ENCODE results near the gene TCEA2.

TCEA2 gene

DNA sequence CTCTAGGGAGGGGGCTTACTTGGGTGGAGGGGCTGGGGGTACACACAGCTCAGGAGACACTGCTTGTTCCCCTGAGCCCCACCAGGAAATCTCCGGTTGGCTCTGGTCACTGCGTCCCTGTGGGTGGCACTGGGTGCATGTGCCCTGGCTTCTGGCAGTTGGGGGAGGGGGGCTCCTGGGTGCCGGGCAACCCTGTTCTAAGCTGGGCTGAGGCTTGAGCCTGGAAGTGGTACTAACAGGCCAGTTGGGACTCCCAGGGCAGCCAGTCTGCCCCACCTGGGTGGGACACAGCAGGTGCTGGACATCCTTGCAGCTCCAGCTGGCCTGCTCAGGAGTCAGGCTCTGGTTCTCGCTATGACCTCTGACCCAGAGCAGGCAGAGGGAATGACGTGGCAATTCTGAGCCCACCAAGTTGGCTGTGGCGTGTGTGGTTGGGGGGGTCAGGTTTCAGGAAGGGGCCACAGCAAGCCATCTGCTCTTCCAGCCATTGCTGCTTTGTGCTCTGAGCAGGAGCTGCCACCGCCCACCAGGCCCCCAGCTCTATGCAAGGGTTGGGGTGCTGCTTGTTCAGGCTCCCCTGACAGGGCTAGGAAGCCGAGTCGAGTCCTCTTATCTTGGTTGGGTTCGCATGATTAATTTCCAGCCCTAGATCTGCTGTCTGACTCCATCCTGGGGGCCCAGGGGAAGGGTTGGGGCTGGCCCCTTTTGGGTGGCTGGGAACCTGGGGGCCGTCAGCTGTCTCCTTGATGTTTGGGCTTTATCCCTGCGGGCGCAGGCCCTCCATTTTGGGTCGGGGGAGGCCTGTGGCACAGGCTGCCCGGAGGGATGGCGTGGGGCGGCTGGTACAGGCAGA lies 26.4 kb upstream of the TCEA2 start:
- DNase-seq: no peak

GRCh38 chr20:64037199-64037497 lies 25.9 kb upstream of the TCEA2 start:
- DNase-seq: no peak

- no peak for DNase-seq
These were observed 25.3 kb upstream of the TCEA2 start for GRCh38 chr20:64037498-64038213.

GRCh38 chr20:64038224-64038564 lies 24.8 kb upstream of the TCEA2 start:
- DNase-seq: no peak

DNA sequence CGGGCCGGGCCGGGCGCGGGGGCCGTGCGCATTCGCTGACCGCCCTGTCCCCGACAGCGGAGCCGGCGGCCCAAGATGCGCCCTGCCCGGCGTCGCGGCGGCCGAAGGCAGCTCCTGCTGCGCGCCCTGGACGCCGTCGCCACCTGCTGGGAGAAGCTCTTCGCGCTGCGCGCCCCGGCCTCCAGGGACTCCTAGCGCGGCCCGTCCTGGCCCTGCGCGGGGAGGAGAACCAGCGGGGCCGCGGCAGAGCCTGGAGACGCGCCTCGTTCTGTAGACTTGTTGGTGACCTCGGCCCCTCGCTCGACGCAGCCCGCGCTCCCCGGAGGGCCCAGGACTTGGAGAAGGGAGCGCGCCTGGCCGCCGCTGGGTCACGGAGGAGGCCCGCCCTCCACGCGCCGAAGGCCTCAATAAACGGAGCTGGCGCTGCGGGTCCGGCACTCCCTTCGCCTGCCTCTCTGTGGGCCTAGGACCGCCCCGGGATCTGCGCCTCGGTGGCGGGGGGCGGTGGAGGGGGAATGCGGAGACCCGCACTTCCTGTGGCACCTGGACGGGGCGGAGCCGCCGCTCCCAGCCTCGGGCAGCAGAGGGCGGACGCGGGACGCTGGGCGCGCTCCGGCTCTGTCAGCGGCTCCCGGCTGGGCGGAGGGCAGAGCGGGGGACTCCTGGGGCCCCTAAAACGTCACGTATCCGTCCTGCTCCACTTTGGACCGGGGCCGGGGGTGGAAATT lies 24.3 kb upstream of the TCEA2 start:
- DNase-seq: peak; percentile 38

GRCh38 chr20:64039293-64040160 lies 23.5 kb upstream of the TCEA2 start:
- DNase-seq: no peak

- no peak for DNase-seq
These were observed 22.6 kb upstream of the TCEA2 start for GRCh38 chr20:64040231-64041039.

GRCh38 chr20:64041040-64041780 lies 21.8 kb upstream of the TCEA2 start:
- no peak for DNase-seq

DNA sequence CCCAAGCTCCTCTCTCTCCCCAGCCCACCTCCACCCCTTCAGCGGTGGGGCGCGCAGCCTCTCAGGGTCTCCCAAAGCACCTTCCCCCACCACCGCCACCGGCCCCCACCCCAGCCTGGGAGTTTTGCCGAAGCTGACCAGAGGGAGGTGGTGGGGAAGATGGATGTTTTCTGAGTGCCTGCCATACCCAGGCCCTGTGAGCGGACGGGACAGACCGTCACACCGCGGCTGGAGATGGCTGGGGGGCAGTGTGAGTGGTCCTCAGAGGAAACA lies 21.3 kb upstream of the TCEA2 start:
- DNase-seq: no peak

DNA sequence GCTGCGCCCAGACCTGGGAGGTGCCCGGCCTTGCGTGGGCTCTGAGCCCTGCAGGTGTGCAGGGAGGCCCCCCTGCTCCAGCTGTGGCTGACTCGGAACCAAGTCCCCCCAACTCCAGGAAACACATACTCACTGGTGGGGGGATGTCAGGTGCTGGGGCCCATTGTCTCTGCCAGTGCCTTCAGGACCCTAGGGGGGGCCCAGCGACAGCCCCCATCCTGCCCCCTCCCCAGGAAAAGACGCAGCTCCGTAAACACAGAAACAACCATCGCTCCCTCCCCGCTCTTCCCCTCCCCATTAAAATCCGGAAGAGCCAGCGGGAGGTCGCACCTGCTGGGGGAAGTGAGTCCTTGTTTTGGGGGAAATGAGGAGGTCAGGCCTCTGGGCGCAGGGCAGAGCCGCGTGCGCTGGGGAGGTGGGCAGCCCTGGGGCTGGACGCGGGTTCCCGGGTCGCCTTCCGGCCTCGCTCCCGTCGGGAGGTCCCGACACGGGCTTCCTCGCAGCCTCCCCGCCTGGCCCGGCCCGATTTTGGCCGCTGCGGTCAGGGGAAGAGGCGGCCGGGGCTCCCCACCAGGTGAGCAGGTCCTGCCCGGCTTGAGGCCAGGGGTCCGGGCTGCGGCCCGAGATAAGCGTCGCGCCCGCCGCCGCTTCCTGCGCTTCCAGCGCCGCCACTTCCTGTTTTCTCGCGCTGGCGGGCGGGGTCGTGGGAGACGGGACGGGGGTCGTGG lies 20.8 kb upstream of the TCEA2 start:
- DNase-seq: no peak

- DNase-seq: no peak
These were observed 19.2 kb upstream of the TCEA2 start for GRCh38 chr20:64043768-64044167.

DNA sequence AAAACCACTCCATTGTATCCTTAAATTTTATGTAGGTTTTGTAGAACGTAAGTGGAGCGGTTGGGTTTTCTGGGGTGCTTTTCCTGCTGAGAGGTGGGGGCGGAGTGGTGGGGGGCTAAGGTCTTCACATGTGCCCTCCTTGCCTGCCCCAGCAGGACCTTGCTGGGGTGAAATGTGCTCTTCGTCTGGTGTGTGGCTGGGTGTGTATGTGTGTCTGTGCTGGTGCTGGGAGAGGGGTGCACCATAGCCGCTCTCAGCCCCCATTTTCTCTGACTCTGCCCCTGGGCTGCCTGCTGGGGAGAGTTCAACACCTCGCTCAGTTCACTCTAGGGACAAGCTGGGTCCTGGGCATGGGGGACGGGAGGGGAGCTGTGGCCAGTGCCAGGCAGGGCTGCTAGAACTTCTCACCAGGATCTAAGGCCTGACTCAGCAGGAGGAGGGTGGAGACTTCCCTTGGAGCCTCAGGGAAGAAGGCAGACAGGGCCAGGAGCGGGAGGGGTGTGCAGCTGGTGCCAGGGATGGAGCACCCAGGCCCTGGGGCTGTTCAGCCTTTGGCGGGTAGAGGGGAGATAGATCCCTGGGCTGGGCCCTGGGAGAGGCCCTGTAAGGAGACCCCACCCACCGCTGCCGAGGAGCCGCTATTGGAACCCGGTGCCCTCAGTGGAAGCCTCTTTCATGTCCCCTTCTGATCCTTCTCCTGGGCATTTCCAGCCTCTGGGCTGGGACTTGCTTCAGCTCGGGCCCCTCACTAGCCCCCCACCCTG lies 18.3 kb upstream of the TCEA2 start:
- DNase-seq: no peak

GRCh38 chr20:64045346-64046011 lies 17.5 kb upstream of the TCEA2 start:
- DNase-seq: no peak

- DNase-seq: no peak
These were observed 16.0 kb upstream of the TCEA2 start for GRCh38 chr20:64047046-64047389.

GRCh38 chr20:64047968-64048401 lies 15.0 kb upstream of the TCEA2 start:
- no peak for DNase-seq

GRCh38 chr20:64048402-64049044 lies 14.5 kb upstream of the TCEA2 start:
- no peak for DNase-seq

DNA sequence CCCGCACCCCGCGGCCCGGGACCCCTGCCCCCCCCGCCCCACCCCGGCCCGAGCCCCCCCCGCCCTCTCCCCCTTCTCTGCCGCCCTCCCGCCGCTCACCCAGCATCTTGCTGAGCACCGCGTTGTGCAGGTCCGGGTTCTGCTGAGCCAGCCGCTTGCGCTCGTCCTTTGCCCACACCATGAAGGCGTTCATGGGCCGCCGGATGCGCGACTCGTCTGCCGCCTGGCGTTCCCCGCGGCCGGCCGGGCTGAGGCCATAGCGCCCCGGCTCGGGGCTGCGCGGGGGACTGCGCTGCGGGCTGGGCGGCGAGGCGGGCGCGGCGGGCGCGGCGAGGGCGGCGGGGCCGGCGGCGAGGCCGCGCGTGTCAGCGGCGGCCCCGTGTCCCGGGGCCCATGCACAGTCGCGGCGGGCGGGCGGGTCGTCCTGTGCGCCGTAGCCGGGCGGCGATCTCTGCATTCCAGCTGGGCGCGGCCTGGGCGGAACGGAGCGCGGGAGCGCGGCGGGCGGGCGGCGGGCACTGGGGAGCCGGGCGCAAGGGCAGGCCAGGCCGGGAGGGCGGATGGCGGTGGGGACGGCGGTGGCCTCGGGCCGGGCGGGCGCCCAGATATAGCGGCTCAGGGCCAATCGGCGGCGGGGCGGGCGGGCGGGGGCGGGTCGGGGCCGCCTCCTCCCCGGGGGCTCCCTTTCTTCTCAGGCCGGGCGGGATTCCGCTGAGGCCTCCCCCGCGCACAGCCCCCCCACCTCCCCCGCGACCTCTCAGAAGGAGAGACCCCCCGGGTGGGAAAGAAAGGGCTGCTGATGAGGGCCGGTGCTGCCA lies 13.7 kb upstream of the TCEA2 start, which contains the start of gene SOX18:
Gene SOX18, minus strand, starts transcription at position 580 of the 818 bp plus-strand sequence. Its CDS starts 123 bp downstream, at position 457.
- no peak for DNase-seq

DNA sequence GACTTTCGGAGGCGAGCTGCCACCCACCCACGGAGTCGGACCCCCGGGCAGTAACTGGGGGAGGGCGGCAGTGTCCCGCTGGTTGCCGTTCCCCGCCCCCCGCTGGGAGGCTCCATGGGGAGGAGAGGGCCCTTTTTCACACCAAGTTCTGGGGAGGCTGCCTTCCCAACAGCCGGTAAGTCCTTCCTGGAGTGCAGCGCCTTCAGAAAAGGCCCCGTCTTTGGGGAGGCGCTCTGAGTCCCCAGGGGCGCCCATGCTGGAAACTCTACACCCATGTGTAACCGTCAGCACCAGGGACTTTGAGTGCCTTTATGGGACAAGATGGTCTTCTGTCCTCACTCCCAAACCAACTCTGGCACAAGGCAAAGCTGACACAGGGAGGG lies 13.1 kb upstream of the TCEA2 start:
- DNase-seq: no peak
